Right renal cortex interstitium (tissue), 3 donors: ENCODE measurements around the gene PCAT7. TPM values are rescaled to one million over a fixed set of nuclear protein-coding genes. Genes with fewer than 3 reads are reported as not detected.
A peak's percentile ranks its signal among the peaks of the same experiment; 100 is the strongest.
"Not testable (repeated sequence)": the region's sequence is repeated elsewhere in the genome, so short reads cannot be mapped to it uniquely, and the experiment has no call there.

ENCODE experiments used
- DNase-seq, 3 donors: peaks; one replicate each; pipeline ENCODE4 v3.0.0-alpha.2; 2013; ENCODE audit warnings: low read depth in 3 of 3, low spot score in 2 of 3
- polyA plus RNA-seq, 3 donors: library from polyadenylated mRNA; unstranded; fragments of 120-200 nt; gene quantifications; one replicate each; pipeline ENCODE4 v1.2.1, GENCODE V29; 2013; ENCODE audit not compliant: insufficient read length in 3 of 3

Gene PCAT7
- under 1 TPM; 0.21 to 0.54 (median 0.50) TPM for polyA plus RNA-seq

DNA sequence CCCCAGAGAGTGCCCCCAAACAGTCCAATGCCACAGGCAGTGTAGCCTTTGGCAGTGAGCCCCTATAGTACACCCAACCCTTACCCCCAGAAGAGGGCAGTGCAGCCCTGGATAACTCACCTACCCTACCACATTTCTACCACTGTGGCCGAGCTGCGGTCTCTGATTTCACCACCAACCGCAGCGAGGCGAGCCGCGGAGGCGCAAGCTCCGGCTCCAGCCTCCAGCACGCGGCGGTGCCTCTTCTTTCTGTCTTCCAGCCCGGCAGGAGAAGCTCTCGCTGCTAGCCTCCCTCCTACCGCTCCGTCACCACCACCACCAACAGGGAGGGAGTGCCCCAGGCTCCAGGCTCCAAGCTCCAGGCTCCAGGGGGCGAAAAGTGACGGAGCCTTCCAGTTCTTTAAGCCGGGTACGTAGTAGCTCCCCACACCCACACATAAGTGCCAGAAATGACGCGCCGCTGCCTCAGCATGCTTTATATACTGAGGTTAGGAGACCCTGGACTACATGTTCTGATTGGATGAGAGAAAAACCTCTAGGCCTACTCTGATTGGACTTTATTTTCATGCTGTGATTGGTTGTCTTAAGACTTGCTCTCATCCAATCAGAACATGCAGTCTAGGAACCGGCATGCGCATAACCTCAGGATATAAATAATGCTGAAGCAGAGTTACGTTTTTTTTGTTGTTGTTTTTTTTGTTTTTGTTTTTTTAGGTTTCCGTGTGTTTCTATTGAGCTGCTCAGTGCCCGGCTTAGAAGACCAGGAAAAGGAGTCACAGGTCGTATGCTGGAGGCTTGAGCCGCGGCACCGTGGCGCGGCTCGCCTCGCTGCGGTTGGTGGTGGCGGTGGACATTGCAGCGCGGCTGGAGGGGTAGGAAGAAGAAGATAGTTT is at the start of gene PCAT7:
PCAT7 (plus strand) TSS at position 645 of the 893 bp plus-strand sequence.
- no peak for DNase-seq

DNA sequence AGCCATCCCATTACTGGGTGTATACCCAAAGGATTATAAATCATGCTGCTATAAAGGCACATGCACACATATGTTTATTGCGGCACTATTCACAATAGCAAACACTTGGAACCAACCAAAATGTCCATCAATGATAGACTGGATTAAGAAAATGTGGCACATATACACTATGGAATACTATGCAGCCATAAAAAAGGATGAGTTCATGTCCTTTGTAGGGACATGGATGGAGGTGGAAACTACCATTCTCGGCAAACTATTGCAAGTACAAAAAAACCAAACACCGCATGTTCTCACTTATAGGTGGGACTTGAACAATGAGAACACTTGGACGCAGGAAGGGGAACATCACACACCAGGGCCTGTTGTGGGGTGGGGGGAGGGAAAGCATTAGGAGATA is 48.5 kb upstream of the PCAT7 start:
- not testable (repeated sequence) for DNase-seq

DNA sequence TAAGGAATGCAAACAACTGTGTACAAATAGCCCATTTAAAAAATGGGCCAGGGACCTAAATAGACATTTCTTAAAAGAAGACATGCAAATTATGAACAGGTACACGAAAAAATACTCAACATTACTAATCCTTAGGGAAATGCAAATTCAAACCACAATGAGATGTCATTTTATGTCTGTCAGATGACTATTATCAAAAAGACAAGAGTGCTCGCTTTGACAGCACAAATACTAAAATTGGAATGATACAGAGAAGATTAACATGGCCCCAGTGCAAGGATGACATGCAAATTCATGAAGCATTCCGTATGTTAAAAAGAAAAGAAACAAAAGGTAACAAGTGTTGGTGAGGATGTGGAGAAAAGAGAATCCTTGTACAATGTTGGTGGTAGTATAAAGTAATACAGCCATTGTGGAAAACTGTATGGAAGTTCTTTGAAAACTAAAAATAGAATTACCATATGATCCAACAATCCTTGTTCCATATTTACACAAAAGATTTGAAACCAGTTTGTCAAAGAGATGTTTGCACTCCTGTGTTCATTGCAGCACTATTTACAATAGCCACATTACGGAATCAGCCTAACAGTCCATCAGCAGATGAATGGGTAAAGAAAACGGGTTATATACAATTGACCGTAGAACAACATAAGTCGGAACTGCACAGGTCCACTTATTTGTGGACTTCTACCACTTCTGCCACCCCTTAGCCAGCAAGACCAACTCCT is 47.2 kb upstream of the PCAT7 start:
- DNase-seq, result no peak

DNA sequence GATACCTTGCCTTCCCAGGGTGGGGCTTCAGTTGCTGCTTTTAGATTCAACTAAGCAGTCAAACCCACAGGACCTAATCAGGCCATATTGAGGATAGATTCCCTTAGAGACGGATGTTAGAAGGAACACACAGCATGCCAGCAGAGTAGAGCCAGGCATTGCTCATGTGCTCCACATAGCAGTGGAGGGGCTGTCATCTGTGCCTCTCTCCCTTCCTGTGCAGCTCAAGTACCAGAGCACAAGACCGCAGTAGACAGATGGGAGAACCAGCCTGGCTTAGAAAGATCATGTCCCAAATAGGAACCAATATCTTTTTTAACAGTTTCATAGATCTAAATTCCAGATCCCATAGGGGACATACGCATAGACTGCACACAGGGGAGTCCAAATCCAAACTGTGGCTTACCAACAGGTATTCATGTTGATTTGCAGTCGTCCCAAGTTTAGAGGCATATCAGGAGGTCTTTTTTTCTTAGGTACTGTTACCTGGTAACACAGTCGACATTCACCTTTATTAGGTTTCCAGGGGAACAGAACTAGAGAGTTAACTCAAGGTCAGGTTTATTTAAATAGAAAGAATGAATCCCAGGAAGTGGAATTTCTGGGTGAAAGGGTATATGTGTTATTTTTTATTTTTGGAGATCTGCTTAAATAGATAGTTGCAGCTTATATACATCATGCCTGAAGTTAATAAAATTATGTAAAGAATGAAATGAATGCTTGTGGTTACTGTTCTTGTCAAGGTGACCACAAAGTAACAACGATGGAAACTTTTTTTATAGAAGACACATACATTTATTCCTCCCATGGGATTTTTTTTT is 43.5 kb upstream of the PCAT7 start:
- DNase-seq, result no peak

DNA sequence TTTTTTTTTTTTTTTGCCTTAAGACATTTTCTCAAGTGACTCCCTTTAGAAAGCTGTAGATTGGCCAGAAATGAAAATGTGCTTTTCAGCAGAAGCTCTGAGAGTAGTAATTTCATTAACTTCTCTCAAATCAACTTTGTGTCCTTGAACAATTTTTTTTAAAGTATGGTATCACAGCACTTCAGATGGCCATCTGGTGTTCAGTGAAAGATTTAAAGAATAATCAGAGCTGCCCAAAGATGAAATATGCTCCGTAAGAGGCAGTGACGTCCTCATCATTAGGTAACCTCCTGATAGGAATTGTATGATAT is 43.0 kb upstream of the PCAT7 start:
- DNase-seq, result no peak

DNA sequence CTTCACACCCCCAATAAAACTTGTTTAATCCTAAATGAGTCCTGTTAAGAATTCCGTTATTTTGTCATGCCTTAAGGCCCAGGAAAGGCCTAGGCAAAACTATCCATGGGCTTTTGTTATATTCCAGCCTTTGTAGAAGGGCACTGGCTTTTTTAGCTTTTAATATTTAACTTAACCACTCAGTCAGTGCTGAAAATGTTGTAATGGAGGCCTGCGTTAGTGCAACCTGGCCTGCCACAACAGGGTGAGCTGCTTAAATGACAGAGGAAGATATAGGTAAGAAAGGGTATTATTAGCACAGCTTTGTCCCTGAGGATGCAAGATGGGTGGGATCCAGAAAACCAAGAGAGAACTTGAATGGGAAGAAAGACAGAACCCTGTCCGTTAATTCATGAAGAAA is 40.2 kb upstream of the PCAT7 start:
- DNase-seq, result no peak

DNA sequence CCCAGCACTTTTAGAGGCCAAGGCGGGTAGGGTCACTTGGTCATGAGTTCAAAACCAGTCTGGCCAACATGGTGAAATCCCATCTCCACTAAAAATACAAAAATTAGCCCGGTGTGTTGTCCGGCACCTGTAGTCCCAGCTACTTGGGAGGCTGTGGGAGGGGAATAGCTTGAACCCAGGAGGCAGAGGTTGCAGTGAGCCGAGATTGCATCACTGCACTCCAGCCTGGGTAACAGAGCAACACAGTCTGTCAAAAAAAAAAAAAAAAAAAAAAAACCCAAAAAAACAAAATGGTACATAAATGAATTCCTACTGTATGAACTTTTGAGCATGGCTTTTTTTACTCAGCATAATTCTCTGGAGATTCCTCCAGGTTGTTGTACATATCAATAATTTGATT is 37.6 kb upstream of the PCAT7 start:
- no peak for DNase-seq

DNA sequence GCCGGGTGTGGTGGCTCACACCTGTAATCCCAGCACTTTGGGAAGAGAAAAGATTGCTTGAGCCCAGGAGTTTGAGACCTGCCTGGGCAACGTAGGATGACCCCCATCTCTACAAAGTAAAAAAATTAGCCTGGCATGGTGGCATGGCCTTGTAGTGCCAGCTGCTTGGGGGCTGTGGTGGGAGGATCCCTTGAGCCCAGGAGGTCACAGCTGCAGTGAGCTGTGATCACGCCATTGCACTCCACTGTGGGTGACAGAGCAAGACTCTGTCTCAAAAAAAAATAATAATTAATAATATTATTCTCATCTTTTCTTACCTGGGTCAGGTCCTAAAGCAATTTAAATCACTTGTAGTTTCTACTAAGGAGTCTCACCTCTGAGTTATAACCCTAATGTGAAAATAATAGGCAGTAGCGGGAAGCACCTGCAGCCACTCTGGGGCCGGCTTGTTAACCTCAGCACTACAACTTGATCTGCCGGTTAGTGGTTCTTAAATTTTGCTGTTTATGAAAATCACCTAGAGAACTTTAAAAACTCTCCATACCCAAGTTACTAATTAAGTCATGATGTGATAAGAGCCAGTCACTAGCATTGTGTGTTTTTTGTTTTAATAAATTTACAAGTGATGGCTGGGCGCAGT is 29.4 kb upstream of the PCAT7 start:
- DNase-seq, result no peak

DNA sequence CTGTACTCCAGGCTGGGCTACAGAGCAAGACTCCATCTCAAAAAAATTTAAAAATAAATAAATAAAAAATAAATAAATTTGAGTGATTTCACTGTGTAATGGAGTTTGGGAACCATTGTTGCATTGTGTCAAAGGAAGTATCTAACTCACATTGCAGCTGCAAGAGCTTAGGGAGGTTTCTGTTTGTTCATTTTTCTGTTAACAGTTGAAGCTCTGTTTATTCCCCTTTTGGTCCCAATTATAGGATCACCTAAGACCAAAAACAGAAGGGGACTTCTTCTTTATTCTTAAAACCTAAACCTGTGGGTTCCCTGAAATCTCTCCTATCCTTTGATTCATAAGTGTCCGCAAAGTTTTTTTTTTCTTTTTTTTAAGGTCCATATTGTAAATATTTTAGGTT is 28.6 kb upstream of the PCAT7 start:
- no peak for DNase-seq

DNA sequence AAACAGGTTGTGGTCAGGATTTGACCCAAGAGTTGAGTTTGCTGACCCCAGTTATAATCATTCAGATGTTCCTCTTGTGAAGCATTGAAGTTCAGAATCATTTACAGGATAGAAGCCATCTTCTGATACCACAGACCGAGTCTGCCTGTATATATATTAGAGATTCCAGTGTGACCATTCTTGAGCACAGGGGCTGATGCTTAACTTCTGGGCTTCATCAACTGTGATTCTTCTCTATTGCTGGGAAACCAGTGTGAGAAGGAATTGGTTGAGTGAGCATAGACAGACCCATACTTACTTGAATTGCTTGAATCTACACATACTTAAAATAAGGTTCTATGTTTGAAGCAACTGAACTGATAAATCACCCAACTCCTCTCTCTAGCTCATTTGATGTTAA is 27.9 kb upstream of the PCAT7 start:
- DNase-seq, result no peak

DNA sequence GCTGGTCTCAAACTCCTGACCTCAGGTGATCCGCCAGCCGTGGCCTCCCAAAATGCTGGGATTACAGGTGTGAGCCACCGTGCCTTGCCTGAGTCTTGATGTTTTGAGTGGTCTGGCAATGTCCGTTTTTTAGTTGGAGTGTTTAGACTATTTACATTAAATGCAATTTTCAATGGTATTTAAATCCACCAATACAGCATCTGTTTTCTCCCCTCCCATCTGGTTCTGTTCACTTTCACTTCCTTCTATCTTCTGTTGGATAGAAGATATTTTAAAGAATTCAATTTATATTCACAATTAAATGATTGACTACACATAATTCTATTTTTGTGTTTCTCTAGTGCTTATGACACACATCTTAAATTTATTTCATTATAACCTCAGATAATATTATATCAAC is 26.0 kb upstream of the PCAT7 start:
- DNase-seq, result no peak

DNA sequence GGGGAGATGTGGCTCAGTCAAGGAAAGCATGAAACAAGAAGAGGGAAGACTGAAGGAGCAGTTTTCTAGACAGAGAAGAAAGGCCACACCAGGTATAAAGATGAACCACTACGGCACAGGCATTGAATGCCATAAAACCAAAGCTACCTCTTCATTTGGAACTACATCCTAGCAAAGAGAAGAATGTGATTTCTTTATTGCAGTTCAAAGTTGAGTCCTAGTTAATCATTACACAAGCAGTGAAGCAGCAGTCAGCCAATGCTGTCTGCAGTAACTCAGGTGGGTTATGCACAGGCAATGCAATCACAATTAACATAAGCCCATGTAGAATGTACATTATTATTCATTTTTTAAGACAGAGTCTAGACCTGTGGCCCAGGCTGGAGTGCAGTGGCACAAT is 21.7 kb upstream of the PCAT7 start:
- peak in 2 of 3 donors; percentile 13 to 36 for DNase-seq

DNA sequence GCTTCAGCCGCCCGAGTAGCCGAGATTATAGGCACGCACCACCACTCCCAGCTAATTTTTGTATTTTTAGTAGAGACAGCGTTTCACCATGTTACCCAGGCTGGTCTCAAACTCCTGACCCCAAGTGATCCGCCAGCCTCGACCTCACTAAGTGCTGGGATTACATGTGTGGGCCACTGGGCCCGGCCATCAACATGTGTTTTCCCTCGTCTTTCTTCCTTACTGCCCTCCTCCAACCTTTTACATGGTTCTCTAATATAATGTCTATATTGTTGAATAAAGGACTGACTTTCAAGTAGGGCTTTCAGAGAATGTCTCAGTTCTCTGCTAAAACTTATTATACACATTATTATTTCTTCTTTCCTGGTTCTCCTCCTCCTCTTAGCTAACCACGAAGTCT is 21.3 kb upstream of the PCAT7 start:
- DNase-seq, result no peak

DNA sequence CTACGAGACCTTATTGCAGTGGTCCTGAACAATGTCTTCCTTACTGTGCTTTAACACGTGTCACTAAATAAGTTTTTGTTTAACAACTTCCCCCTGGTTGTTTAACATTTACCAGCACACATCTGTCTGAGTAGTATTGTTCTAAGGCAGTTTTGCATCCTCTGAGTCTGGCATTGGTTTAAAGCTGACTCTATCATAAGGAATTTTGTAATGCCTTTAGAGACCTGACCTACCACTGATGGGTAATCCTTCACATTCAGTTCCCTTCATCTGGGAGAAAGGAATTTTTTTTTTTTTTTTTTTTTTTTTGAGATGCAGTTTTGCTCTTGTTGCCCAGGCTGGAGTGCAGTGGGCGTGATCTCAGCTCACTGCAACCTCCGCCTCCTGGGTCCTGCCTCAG is 20.0 kb upstream of the PCAT7 start:
- no peak for DNase-seq

DNA sequence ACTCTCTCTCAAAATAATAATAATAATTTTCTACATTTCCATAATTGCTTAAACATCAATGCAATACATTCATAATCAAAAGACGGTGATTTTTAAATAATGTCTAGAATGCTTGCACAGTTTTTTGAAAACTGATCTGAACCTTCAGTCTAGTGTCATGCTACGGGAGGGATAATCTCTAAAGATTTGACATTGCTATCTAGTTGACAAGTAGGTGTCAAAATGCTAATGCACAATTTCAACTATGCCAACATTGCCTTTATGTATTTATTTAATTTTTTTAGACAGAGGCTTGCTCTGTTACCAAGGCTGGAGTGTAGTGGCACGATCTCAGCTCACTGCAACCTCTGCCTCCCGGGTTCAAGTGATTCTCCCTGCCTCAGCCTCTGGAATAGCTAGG is 16.0 kb upstream of the PCAT7 start:
- no peak for DNase-seq

DNA sequence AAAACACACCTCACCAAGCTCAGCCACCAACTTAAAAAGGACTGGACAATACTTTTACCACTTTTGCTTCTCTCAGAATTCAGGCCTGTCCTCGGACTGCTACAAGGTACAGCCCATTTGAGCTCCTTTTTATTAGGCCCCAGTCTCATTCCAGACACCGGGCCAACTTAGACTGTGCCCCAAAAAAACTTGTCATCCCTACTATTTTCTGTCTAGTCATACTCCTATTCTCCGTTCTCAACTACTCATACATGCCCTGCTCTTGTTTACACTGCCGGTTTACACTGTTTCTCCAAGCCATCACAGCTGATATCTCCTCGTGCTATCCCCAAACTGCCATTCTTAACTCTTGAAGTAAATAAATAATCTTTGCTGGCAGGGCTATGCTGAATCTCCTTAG is 10.5 kb upstream of the PCAT7 start:
- DNase-seq, result not testable (repeated sequence)

DNA sequence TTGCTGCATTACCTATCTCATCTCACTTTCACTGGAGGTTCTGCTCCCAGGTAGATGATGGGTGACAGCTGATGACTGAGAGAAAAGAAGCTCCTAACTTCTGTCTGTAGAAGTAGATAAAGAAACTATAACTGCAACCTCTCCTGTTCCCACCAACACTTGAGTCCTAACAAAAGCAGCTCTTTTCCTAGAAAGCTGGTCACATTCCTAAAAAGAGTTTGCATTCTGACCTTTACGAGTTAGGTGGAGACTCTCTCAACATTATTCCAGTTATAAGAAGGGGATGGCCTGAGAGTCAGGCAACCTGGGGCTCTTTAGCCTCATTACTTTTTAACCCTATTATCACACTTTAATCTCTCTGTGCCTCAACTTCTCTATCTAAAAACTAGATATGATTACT is 8.9 kb upstream of the PCAT7 start:
- no peak for DNase-seq

DNA sequence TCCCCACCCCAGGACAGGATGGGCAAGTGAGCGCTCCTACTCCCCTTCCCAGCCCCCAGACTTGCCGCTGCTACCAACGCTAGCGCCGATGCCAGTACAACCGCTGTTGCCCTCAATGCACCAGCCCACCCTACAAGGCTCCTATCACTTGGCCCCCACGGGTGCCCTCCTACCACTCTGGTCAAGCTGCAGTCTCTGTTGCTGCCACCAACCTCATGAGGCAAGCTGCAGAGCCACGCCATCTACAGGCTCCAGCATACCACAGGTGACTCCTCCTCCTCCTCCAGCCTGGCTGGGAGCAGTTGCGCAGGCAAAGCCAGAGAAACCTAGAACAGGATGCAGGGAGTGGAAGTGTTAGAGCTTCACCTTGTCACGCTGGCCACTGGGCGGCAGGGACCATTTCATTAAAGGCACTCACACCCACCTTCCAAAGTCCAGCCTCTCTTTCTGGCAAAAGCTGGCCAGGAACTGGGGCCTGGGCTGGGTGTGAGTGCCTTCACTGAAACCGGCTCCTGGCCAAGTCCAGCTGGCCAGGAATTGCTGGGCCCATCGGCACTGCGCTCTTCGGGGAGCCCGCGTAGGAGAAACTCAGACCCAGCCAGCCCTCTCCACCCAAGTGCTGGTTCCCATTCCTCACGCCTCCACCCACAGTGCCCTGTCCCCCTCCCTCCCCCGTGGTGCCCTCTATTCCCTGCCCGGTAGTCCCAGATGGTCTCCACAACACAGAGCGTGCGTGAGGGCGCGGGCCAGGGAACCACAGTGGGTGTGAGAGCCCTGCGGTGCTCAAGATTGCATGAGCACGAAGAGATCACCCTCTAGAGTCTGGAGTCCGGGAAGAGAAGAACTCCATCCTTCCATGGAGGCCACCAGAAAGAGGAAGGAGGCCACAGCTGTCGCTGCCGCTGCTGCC is 1.6 kb upstream of the PCAT7 start:
- DNase-seq, result no peak

DNA sequence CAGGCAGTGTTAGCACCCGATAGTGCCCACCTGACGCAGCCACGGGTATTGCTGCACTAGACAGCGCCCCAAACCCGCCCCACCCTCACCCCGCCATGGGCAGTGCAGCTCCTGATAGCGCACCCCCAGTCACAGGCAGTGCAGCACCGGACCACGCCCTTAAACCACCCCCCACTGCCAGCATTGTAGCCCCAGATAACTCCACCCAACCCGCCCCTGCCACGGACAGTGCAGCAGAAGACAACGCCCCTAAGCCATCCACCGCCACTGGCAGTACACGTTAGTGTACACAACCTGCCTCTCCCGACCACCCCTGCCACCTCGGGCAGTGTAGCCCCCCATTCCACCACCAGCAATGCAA is 825 bp upstream of the PCAT7 start:
- DNase-seq, result no peak

DNA sequence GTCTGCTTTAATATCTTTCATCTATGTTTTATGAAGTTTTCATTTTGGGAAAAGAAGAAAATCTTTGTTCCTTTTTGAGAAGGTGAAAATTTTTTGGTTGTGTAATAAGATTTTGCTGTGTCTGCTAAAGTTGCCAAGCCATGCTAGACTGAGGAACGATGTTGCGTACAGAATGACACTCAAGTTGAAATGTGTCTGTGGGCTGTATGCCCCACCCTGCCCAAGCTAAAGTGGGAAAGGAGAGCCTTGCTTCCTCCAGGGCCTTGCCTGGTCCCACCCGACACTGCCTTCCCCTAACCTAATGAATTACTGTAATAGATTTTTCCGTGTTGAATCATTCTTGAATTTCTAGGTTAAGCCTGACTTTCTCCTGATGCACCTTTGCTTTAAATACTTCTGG is 2.5 kb downstream of the PCAT7 start:
- no peak for DNase-seq
